NOMO-1 treated with dmso at 0.1 percent for 144 hours (cell line): Measurements from ENCODE around the gene PKN2.
"Not testable (repeated sequence)": the region's sequence is repeated elsewhere in the genome, so short reads cannot be mapped to it uniquely, and the experiment has no call there.

Experiments used
- DNase-seq: peaks from one replicate; lab custom pipeline; 2025; ENCODE audit not compliant: unreplicated experiment; lab: John Stamatoyannopoulos, UW

The PKN2 gene

DNA sequence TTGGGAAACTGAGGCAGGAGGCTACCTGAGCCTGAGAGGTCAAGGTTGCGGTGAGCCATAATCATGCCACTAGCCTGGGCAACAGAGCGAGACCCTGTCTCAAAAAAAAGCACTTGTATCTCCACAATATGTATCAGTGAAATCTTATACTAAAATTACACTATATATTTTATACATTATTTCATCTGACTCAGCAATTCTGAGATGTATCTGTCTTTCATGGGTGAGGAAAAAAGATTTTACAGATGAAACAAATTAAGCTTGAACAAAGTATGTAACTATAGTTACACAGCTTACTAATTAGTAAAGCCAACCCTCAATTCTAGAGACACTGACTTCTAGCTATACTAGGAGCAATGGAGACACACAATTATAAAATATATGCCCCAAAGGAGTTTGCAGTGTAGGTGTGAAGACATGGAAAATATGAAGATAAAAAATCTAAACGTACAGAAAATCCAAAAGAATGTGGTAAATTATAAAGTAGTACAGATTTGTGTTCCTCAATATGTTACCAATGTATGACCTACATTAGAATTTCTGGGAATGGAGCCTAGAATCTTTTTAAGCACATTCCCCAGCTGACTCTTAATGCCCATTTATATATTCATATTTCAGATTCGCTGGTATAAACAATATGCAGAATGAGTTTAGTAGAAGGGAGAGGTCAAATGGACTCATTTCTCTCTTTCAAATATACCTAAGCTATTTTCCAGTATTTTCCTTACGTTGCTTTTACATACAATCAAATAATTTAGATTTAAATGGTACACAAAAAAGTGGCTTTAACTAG, 192.7 kb downstream of the PKN2 start:
- no peak for DNase-seq

DNA sequence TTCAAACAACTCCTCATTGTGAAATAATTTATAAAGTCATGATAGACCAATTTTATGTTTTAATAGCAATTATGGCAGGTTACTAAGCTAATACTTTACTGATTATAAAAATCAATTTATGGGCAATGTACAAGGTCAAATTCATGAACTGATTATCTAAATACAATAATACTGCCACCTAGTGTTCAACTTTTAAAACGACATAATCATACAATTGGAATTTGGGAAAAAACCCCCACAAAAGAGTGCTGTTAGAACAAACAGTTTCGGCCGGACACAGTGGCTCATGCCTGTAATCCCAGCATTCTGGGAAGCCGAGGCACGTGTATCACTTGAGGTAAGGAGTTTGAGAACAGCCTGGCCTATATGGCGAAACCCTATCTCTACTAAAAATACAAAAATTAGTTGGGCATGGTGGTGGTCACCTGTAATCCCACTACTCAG, 193.3 kb downstream of the PKN2 start:
- DNase-seq = no peak

DNA sequence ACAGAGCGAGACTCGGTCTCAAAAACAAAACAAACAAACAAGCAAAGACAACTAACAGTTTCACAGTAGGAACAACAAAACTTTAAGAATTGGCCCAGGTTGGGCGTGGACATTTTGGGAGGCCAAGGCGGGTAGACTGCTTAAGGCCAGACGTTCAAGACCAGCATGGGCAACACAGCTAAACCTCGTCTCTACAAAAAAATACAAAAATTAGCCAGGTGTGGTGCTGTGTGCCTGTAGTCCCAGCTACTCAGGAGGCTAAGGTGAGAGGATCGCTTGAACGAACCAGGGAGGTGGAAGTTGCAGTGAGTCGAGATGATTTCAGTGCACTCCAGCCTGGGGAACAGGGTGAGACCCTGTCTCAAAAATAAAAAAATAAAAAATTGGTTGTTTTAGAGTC, 193.8 kb downstream of the PKN2 start:
- no peak for DNase-seq

DNA sequence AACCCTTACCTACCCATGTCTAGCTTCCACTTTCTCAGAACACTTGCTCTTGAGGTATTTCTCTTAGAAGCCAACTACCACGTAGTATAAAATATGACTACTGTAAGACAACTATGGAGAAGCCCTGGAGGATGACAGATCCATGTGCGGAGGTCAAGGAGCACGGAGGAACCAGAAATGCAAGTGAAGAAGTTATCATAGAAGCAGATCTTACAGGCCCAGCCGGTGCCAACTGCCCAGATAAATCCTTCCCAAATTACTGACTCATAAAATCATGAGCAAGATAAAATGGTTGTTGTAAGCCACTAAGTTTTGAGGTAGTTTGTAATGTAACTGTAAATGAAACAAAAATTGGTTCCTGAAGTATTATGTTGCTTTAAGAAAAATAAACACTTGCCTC, 194.7 kb downstream of the PKN2 start:
- no peak for DNase-seq

DNA sequence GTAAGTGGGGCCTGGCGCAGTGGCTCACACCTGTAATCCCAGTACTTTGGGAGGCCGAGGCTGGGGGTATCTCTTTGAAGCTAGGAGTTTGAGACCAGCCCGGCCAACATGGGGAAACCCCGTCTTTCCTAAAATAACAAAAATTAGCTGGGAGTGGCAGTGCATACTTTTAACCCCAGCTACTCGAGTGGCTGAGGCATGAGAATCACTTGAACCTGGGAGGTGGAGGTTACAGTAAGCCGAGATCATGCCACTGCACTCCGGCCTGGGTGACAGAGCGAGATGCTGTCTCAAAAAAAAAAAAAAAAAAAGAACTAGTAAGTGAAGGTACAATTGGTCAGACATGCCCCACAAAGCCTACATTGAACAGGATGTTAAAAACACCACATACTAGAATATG, 196.6 kb downstream of the PKN2 start:
- not testable (repeated sequence) for DNase-seq

DNA sequence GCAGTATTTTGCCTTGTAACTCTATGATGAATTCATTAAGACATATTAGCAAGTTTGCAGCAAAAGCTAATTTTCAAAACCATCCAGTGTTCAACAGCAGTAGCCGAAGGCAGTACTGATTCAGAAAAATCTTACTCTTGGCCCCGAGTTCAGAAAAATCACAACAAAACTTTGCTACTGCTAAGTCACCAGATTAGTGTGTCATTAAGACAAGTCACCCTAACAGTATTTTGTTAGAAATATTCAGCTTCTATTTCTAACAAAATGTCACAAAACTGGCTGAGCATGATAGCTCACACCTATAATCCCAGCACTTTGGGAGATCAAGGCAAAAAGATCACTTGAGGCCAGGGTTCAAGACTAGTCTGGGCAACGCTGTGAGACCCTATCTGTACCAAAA, 199.1 kb downstream of the PKN2 start:
- DNase-seq = no peak
